Measurements from ENCODE around the gene ZNHIT1.

Gene ZNHIT1

GRCh38 chr7:101220295-101220694 is 2.3 kb downstream of the ZNHIT1 start:
- FAIRE-seq: no peak

GRCh38 chr7:101222275-101222830 is 4.4 kb downstream of the ZNHIT1 start:
- FAIRE-seq: no peak

- no peak for FAIRE-seq
These were observed 5.6 kb downstream of the ZNHIT1 start for GRCh38 chr7:101223528-101223927.

- no peak for FAIRE-seq
These were observed 7.7 kb downstream of the ZNHIT1 start for GRCh38 chr7:101225650-101226049.

GRCh38 chr7:101226721-101227120 is 8.8 kb downstream of the ZNHIT1 start:
- no peak for FAIRE-seq

- no peak for FAIRE-seq
These were observed 13.7 kb downstream of the ZNHIT1 start for GRCh38 chr7:101231644-101232043.

GRCh38 chr7:101232141-101232850 is 14.3 kb downstream of the ZNHIT1 start:
- no peak for FAIRE-seq

- no peak for FAIRE-seq
These were observed 16.1 kb downstream of the ZNHIT1 start for GRCh38 chr7:101233907-101234547.

GRCh38 chr7:101234636-101235035 is 16.7 kb downstream of the ZNHIT1 start:
- FAIRE-seq: no peak

- FAIRE-seq: no peak
These were observed 17.1 kb downstream of the ZNHIT1 start for GRCh38 chr7:101235050-101235449.

- no peak for FAIRE-seq
These were observed 17.6 kb downstream of the ZNHIT1 start for GRCh38 chr7:101235522-101235921.

- FAIRE-seq: no peak
These were observed 18.4 kb downstream of the ZNHIT1 start for GRCh38 chr7:101236292-101236835.

GRCh38 chr7:101237206-101238067 is 19.5 kb downstream of the ZNHIT1 start, which contains the start of gene CLDN15:
CLDN15 (minus strand) TSS chr7:101237802; CDS start chr7:101237581, 221 bp downstream.
- FAIRE-seq: no peak

- FAIRE-seq: no peak
These were observed 20.5 kb downstream of the ZNHIT1 start for GRCh38 chr7:101238226-101239182.

- FAIRE-seq: no peak
These were observed 21.4 kb downstream of the ZNHIT1 start for GRCh38 chr7:101239191-101239950.

GRCh38 chr7:101239951-101240220 is 21.9 kb downstream of the ZNHIT1 start:
- FAIRE-seq: no peak

GRCh38 chr7:101240226-101241014 is 22.5 kb downstream of the ZNHIT1 start:
- FAIRE-seq: no peak

- no peak for FAIRE-seq
These were observed 23.0 kb downstream of the ZNHIT1 start for GRCh38 chr7:101241015-101241363.

GRCh38 chr7:101241443-101242349 is 23.7 kb downstream of the ZNHIT1 start:
- no peak for FAIRE-seq

All from islet of Langerhans (tissue), 1 donor.